Suppressor macrophage treated with lipopolysaccharide for 4 hours (primary cell): ENCODE results near the gene SEMA3A.

Experiments used
- DNase-seq: peaks from one replicate; pipeline ENCODE4 v3.0.0-alpha.2; 2020

SEMA3A gene

DNA sequence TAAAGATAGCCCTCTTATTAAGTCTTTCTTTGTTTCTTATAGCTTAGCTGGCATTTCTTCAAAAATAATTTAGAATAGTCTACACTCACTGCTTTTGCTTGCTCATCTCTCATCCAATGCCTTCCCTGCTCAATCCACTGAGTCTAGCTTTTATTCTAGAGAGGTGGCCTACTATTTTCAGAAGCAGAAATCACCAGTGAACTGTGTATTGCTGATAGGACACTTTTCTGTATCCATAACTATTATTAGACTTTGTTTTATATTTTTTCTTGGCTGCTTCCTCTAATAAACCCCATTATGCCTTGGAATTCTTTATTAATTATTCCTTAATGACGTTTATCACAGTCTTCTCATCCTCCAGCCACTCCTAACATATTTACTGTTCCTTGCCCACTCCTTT, 206.8 kb downstream of the SEMA3A start:
- no peak for DNase-seq

DNA sequence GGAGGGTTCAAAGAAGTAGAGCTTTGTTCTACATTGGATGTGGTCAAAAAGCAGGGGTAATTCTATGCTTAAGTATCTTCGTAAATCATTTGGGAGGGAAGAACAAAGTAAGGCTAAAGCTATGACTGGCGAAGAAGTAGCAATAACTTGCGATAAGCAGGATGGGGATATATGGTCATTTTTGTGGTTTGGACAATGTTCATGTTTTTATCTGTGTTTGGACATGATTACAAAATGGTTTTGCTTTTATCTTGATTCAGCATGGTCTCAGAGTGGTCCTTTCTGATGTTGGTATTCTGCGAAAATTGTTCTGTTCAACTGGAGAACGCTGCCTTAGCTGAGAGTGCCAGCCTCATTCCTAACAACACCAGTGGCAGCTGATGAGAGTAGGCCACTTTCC, 208.8 kb downstream of the SEMA3A start:
- no peak for DNase-seq

GRCh38 chr7:83984591-83984990, 210.0 kb downstream of the SEMA3A start:
- no peak for DNase-seq

- DNase-seq, result no peak
These were observed 210.5 kb downstream of the SEMA3A start for GRCh38 chr7:83984076-83984475.

DNA sequence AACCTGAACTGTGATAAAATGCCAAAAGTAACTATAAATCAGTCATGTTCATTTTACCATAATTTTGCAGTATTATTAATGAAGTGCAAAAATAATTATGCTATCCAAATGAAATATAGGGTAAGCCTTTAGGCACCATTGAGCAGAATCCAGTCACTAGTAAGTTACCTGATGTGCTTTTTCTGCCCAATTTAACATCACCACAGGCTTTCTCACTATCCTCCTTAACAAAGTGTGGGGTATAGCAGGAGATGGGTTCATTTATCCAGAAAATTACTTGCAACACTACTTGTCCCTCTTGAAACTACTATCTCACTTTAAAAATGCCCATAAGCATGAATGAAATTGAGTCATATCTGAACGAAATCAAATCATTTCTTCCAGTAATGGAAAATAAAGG, 211.0 kb downstream of the SEMA3A start:
- DNase-seq, result no peak

DNA sequence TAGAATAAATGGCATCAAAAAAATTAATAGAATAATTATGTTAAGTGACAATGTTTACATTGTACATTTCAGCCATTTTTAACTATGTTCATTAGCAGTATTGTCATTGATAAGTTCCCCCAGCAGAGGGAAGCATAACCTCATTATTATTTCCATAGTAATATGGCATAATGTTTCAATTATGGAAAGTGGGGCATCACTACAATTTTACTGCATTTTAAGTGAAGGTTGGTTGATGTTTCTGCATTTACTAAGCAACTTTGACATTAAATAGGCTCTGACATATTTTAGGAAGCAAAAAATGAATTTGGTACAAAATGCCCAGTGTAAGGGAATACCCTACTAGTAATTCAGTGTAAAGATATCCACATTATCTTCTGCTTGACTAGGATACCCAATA, 218.3 kb downstream of the SEMA3A start:
- DNase-seq, result peak; percentile 58

GRCh38 chr7:83970081-83970480, 224.5 kb downstream of the SEMA3A start:
- DNase-seq, result no peak

DNA sequence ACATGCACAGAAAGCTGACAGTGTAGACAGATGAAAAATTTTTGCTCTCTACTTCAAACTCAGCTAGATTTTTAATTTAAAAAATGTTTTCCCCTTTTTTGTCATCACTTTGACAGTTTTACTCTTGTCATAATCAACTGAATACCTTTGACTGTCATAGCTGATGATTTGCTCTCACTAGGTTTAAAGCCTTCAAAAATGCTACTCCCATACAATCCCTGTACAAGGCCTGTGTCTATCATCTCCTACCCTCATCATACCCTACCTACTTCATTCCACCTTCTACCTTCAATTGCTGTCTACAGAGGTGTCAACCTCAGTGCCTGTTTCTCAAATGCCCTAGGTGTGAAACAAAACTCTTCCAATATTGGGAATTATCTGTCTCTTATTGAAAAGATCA, 230.3 kb downstream of the SEMA3A start:
- no peak for DNase-seq

- DNase-seq, result no peak
These were observed 237.3 kb downstream of the SEMA3A start for GRCh38 chr7:83957333-83957732.

DNA sequence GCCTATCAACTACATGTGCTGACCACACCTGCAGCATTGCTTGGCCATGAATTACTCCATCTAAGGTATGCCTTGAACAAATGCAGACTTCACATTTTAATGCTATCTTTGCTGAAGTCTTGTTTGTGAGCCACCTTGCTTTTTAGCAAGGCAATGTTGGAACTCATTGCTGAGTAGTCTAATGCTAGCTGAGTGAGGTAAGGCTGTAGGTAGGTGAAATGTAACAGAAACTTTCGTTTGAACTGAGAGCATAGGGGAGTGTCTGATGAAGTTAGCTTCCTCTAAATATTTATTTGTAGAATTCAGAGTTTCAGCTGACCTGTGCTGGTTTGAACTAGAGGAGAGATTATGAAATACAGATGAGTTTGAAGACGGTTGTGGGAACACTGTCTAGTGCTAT, 238.5 kb downstream of the SEMA3A start:
- DNase-seq, result no peak

DNA sequence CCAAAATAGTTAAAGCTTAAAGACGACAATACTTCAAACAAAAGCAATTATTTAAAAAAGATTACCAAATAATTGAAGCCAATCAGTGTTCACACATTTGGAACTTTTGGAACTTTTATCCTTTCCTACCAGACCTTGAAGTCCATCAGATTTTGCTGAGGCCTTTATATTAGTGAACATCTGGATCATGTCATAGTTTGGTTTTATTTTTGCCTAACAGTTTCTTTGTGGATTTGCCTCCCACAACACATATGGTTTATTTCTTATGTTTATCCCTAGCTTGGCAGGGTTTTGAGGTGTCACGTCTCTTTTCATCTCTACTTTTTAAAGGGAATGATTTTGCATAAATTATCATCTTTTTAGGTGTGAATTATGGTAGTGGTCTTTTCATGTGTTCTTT, 242.4 kb downstream of the SEMA3A start:
- DNase-seq, result no peak

- no peak for DNase-seq
These were observed 247.3 kb downstream of the SEMA3A start for GRCh38 chr7:83947260-83947659.

GRCh38 chr7:83946801-83947200, 247.8 kb downstream of the SEMA3A start:
- no peak for DNase-seq

DNA sequence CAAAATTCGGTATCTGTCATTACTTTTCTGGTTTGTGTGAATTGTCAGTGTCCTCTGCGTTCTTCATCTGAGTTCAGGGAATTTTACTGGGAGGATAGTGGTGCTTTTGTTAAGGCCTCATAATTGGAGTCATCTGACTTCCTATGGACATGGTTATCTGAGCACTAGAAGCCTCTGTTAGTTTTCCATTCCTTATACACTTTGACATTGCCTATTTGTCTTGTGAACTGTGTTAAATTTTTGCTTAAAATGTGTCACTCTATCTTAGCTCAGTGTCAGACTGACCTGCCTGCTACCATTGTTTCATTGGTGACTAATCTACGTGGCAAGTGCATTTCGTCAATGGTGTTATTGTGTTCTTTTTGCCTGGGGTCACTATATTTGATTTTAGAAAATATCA, 253.3 kb downstream of the SEMA3A start:
- no peak for DNase-seq

- DNase-seq, result no peak
These were observed 256.7 kb downstream of the SEMA3A start for GRCh38 chr7:83937930-83938329.

DNA sequence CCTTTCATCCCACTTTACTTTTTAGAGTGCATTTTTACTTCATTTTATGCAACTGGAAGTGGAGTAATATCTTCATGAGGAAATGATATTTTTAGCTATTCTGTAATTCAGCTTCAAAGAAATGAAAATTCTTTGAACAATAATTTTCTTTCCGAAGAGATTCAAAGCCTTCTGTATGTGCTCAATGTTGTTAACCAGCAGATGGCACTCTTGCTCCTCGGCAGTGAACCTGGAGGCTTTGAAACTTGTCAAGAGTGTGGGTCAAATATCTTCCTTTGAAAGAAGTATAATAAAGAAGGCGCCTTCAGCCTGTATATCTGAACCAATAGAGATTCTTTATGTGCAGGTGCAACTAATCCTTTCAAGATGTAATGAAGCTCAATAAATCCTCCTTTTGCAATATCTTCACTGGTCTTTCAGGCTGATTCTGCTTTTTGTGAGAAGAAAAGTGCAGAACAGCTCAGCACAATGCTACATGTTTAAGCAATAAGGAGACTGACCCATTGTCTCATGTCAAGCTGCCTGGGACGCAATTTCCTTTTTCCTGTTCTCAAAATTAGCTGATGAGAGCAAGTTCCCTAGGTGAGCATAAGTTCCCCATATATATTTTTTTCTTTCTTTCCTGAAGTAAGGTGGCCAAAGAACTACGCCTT, 258.4 kb downstream of the SEMA3A start:
- peak; percentile 59 for DNase-seq

DNA sequence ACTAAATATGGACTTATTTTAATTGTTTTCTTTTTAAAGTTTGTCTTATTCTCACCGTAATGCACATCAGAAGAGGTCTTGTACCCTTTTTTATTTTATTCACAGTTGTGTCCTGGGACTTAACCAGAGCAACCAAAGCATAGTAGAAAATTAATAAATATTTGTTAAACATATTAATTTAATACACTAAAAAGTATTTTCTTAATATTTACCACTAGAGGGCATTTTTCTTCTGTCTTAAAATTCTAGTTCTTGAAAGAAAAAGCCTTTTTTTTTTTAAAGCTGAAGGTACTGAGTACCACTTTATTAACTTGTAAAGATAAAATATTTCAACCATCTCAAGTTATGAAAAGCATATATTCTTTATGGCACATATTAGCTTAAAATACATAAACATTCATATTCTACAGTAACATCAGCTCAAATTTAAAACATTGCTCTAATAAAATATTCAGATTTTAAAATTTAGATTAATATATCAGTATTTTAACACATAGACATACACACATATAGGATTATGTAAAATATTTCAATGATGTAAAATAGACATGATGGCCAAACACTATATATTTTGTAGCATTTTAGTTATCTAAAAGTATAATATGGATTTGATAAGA, 260.4 kb downstream of the SEMA3A start:
- peak; percentile 7 for DNase-seq

DNA sequence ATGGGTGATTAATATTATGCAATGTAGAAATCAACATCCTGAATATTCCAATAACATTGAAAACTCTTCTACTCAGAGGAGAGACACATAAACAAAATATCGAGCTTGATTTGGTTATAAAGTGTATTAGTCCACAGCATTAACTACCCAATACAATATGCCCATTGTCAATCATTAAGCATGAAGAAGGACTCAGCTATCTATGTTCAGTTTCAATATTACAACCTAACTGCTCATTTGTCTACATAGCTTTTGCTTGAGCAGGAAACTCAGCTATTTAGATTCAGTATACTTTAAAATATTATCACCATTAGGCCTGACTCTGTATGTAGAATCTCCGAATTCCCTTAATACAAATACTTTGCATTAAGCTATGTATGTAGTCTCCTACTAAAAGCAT, 262.6 kb downstream of the SEMA3A start:
- DNase-seq, result no peak

GRCh38 chr7:83930262-83930661, 264.3 kb downstream of the SEMA3A start:
- DNase-seq, result no peak

DNA sequence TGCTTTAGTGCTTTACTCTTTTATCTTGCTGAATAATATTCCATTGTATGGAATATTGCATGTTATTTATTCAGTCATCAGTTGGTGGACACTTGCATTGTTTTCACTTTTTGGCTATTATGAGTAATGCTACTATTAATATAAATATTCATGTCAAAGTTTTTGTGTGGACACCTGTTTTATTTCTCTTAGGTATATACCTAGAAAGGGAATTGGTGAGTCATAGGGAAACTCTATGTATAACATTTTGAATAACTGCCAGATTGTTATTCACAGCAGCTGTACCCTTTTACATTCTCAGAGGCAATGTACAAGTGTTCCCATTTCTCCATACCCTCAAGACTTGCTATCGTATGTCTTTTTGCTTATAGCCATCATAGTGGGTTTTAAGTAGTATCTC, 268.7 kb downstream of the SEMA3A start:
- no peak for DNase-seq

DNA sequence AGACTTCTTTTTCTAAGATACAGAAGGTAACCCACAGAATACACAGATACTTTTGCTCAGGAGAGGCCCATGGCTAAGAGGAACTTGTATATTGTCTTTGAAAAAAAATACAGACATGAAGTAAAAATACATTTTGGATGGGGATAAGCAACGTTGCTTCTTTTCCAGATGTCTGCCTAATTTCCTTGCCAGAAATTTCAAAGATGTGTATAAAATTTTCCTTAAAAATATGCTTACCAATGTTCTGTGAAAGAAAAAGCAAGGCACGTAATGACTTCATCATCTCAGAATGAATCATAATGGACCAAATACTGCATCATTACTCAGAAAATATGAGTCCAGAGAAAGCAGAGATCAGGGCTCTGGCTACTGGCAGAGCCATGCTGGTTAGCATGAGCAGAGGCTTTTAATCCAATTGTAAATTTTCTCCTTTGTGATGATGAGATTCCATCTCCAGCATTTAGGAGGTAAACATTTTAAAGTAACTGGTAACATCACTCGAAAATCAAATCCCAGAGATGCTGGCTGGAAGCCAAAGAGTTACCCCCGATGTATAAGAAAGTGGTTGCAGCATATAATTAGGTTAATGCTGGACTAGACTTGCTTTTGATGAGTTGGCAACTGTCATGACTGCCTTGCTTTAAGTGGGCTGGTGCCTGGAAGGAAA, 272.5 kb downstream of the SEMA3A start:
- no peak for DNase-seq

DNA sequence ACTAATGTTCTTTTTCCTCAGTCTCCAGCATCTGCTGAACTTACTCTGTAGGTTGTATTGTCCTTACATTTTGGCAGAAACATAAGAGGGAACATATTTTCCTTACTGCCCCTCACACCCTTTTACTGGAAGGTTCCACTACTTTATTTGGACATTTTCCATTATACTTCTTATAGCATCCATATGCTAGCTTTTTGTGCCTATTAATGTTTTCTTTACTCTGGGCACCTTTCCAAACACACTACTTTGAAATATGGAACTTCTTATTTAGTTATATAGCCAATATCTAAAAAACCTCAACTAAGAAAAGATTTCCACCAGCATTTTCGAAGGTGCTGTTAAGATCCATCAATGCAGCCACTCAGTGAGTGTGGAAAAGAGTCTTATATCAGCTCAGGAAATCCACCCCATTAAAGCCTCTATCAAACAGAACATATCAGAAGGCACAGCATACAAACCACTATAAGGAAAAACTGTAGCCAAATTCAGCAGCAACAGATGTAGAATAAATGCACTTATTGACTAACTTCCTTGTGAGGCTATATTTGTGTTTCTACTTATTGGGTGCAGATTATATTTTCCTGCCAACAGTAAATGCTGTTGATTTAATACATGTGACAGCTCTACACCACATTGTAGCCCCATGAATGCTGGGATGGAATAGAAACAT, 273.2 kb downstream of the SEMA3A start:
- DNase-seq, result no peak

DNA sequence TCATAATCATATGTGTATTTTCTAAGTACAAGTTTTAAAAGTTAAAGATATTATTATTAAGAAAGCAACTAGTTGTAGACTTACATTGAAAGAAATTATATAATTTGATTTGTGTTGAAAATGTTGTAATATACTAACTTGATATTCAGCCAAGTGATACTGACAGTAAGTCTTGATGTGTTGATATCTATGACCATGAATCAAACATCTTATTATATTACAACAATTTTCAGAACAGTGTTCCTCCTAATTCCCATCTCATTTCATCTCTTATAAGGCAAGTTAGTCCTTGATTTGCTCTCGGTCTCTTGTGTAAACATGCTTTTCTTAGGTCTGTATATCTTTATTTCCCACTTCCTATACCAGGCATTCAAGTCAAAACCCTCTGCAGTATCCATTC, 276.4 kb downstream of the SEMA3A start:
- no peak for DNase-seq

- no peak for DNase-seq
These were observed 281.4 kb downstream of the SEMA3A start for GRCh38 chr7:83913174-83913573.
